RWPE1 (cell line): ENCODE measurements around the gene ASTN2.

Source experiments
- CTCF ChIA-PET: fragments of 350-600 bp; sonication (Branson Sonifier 250); formaldehyde crosslinking; extraction: SDS; loops from one replicate; lab custom pipeline; 2021; lab: Yijun Ruan, JAX
- POLR2A ChIA-PET: fragments of 400-600 bp; formaldehyde crosslinking; extraction: SDS; loops from one replicate; lab custom pipeline; 2020; ENCODE audit warnings: antibody characterized with exemption; ENCODE audit not compliant: low non-redundant PET; lab: Yijun Ruan, JAX
- DNase-seq: peaks from one replicate; pipeline ENCODE4 v3.0.0; 2012; ENCODE audit warnings: low spot score
- H3K27ac ChIP-seq: fragments of 450-650 bp; 2 replicates; pipeline ENCODE4 v1.5.1; 2017
- TF ChIP-seq, protein P1 (sequence below): fragments of 450-650 bp; conservative IDR thresholded peaks from 2 replicates; pipeline ENCODE4 v1.5.1; 2017; ENCODE audit warnings: low read depth, mild to moderate bottlenecking

The ASTN2 gene

DNA sequence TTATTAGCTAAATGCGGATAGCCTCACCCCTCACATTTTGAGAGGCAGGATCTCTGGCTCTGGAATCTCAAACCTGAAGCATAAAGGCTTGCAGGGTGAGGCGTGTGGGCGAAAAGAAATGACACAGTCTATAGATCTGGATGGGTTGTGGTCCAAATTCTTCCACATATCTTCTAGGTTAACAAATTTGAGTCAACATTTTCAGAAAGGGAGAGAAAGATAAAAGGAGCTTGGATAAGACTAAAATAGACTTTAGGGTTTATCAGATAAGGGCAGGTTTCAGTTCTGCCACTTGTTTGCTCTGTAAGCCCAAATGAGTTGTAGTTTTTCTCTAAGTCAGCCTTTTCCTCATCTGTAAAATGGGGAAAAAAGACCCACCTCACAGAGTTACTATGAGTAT is 506.9 kb downstream of the ASTN2 start:
- ChIA-PET POLR2A (no interaction called here), CTCF (no interaction called here)
- TF ChIP-seq, protein P1, sequence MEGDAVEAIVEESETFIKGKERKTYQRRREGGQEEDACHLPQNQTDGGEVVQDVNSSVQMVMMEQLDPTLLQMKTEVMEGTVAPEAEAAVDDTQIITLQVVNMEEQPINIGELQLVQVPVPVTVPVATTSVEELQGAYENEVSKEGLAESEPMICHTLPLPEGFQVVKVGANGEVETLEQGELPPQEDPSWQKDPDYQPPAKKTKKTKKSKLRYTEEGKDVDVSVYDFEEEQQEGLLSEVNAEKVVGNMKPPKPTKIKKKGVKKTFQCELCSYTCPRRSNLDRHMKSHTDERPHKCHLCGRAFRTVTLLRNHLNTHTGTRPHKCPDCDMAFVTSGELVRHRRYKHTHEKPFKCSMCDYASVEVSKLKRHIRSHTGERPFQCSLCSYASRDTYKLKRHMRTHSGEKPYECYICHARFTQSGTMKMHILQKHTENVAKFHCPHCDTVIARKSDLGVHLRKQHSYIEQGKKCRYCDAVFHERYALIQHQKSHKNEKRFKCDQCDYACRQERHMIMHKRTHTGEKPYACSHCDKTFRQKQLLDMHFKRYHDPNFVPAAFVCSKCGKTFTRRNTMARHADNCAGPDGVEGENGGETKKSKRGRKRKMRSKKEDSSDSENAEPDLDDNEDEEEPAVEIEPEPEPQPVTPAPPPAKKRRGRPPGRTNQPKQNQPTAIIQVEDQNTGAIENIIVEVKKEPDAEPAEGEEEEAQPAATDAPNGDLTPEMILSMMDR: no peak
- DNase-seq: no peak
- no peak overlapping the region for H3K27ac ChIP-seq

- no peak overlapping the region for H3K27ac ChIP-seq
- ChIA-PET CTCF (interaction anchor here (0.7 kb wide), 1 partner anchor 168 kb away, joined by 3 read pairs; no protein-coding TSS in a partner anchor), POLR2A (no interaction called here)
- DNase-seq: no peak
- TF ChIP-seq, protein P1: no peak
Measured at GRCh38 chr9:116905171-116905588, 509.7 kb downstream of the ASTN2 start.

DNA sequence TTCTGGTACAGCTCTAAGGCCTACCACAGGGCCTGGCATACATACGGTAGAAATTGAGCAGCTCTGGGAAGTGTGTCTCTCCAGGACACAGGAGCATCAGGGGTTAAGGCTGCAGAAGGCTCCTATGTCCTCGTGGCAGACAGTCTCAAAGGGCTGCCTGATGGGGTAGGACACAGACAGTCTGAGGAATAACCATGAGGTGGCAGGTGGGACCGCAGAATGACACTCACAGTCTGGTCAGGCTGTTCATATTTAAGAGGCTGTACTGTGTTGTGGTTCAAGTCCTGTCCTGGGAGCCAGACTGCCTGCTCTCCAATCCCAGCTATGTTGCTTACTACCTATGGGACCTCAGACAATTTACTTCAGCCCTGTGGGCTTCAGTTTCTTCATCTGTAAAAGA is 510.7 kb downstream of the ASTN2 start:
- POLR2A ChIA-PET: no interaction called here
- TF ChIP-seq, protein P1: no peak
- CTCF ChIA-PET: no interaction called here
- H3K27ac ChIP-seq: no peak overlapping the region
- DNase-seq: no peak

GRCh38 chr9:116901260-116901659 is 513.6 kb downstream of the ASTN2 start:
- TF ChIP-seq, protein P1: no peak
- ChIA-PET POLR2A (no interaction called here), CTCF (interaction anchor here (1.5 kb wide), 1 partner anchor 164 kb away, joined by 5 read pairs; no protein-coding TSS in a partner anchor)
- no peak overlapping the region for H3K27ac ChIP-seq
- DNase-seq: no peak

- POLR2A ChIA-PET: no interaction called here
- CTCF ChIA-PET: interaction anchor here (1.5 kb wide), 1 partner anchor 163 kb away, joined by 5 read pairs; no protein-coding TSS in a partner anchor
- H3K27ac ChIP-seq: no peak overlapping the region
- TF ChIP-seq, protein P1: no peak
- no peak for DNase-seq
Measured at GRCh38 chr9:116900543-116900942, 514.3 kb downstream of the ASTN2 start.

DNA sequence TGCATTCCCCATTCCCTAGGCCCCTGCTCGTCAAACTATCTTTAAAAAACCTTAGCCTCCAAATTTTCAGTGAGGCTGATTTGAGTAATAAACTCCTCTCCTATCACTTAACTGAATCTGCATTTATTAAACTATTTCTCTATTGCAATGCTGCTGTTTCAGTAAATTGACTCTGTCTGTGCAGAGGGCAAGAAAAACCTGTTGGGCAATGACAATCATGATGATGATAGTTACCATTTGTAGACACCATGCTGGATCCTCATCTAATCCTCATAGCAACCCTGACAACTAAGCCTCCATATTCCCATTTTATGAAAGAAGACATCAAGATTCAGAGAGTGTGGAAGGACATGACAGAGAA is 514.9 kb downstream of the ASTN2 start:
- ChIA-PET CTCF (no interaction called here), POLR2A (no interaction called here)
- no peak overlapping the region for H3K27ac ChIP-seq
- TF ChIP-seq, protein P1: no peak
- no peak for DNase-seq
